HG02943 (cell line): ENCODE measurements around the gene BEND7.

Experiments
- ATAC-seq: cut with Tn5 transposase; IDR thresholded peaks from one replicate; pipeline ENCODE4 v1.9.1; 2021; ENCODE audit warnings: mild to moderate bottlenecking, low read depth, moderate library complexity; ENCODE audit not compliant: unreplicated experiment

BEND7 gene

DNA sequence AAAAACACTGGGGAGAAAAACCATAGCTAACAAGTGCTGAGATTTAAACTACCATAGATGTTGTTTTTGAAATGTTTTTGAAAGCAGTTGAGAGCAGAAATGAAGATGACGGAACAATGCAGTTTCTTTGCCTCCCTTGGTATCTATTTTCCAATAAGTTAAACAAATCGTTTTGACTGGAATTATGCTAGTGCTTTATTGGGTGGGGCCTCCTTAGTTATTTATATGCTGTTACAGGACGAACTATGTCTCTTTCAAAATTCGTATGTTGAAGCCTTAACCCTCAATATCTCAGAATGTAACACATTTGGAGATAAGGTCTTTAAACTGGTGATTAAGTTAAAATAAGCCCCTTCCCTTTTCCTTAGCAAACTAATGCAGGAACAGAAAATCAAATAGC lies 135.2 kb downstream of the BEND7 start:
- ATAC-seq, result no peak

DNA sequence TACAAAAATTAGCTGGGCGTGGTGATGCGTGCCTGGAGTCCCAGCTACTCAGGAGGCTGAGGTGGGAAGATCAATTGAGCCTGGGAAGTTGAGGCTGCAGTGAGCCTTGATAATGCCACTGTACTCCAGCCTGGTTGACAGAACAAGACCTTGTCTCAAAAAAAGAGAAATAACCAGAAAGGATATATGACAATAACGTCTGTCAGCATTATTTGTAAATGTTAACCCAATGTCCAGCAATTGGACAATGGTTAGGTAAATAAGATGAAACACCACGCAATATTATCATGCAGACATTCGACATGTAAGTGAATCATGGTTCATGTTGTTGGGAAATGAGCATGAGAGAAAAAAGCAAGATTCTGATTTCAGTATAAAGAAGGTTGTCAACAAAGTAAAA lies 136.1 kb downstream of the BEND7 start:
- ATAC-seq, result no peak
